ENCODE results near the gene SLC39A5. TPM values are rescaled to one million over a fixed set of nuclear protein-coding genes. Genes with fewer than 3 reads are reported as not detected.
"Not testable (repeated sequence)": the region's sequence is repeated elsewhere in the genome, so short reads cannot be mapped to it uniquely, and the experiment has no call there.

The SLC39A5 gene
- total RNA-seq, 1 donor from 2014 or later: 0.61 TPM

- Mint-ChIP-seq H3K4me3 (ENCODE audit: unreplicated experiment) (peak overlapping the region; percentile 33), H3K9me3 (ENCODE audit: unreplicated experiment) (peaks cover 2% of the 10 kb centered on the region), H3K36me3 (ENCODE audit: unreplicated experiment) (no peaks in the 10 kb centered on the region), H3K27ac (ENCODE audit: unreplicated experiment) (no peak overlapping the region), H3K27me3 (ENCODE audit: unreplicated experiment) (peaks cover 2% of the 10 kb centered on the region), H3K4me1 (ENCODE audit: low read depth, unreplicated experiment) (peaks cover 5% of the 10 kb centered on the region)
- TF ChIP-seq, protein P1, sequence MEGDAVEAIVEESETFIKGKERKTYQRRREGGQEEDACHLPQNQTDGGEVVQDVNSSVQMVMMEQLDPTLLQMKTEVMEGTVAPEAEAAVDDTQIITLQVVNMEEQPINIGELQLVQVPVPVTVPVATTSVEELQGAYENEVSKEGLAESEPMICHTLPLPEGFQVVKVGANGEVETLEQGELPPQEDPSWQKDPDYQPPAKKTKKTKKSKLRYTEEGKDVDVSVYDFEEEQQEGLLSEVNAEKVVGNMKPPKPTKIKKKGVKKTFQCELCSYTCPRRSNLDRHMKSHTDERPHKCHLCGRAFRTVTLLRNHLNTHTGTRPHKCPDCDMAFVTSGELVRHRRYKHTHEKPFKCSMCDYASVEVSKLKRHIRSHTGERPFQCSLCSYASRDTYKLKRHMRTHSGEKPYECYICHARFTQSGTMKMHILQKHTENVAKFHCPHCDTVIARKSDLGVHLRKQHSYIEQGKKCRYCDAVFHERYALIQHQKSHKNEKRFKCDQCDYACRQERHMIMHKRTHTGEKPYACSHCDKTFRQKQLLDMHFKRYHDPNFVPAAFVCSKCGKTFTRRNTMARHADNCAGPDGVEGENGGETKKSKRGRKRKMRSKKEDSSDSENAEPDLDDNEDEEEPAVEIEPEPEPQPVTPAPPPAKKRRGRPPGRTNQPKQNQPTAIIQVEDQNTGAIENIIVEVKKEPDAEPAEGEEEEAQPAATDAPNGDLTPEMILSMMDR (IDR thresholded peaks at IDR 0.05; ENCODE audit: partially characterized antibody, unreplicated experiment): no peak
- no peak for DNase-seq
Observed at GRCh38 chr12:56261503-56262232, 31.8 kb downstream of the SLC39A5 start.

DNA sequence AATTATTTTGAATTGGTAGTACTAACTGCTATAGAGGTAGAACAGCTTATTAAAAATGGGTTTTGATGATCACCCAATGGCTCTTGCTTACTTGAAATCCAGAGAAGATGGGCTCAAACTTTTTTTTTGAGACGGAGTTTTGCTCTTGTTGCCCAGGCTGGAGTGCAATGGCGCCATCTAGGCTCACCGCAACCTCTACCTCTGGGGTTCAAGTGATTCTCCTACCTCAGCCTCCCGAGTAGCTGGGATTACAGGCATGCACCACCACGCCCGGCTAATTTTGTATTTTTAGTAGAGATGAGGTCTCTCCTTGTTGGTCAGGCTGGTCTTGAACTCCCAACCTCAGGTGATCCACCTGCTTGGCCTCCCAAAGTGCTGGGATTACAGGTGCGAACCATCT, 33.1 kb downstream of the SLC39A5 start:
- not testable (repeated sequence) for H3K27me3 Mint-ChIP-seq (ENCODE audit: unreplicated experiment); H3K9me3 Mint-ChIP-seq (ENCODE audit: unreplicated experiment); H3K4me3 Mint-ChIP-seq (ENCODE audit: unreplicated experiment); H3K36me3 Mint-ChIP-seq (ENCODE audit: unreplicated experiment); H3K4me1 Mint-ChIP-seq (ENCODE audit: low read depth, unreplicated experiment); H3K27ac Mint-ChIP-seq (ENCODE audit: unreplicated experiment); DNase-seq

DNA sequence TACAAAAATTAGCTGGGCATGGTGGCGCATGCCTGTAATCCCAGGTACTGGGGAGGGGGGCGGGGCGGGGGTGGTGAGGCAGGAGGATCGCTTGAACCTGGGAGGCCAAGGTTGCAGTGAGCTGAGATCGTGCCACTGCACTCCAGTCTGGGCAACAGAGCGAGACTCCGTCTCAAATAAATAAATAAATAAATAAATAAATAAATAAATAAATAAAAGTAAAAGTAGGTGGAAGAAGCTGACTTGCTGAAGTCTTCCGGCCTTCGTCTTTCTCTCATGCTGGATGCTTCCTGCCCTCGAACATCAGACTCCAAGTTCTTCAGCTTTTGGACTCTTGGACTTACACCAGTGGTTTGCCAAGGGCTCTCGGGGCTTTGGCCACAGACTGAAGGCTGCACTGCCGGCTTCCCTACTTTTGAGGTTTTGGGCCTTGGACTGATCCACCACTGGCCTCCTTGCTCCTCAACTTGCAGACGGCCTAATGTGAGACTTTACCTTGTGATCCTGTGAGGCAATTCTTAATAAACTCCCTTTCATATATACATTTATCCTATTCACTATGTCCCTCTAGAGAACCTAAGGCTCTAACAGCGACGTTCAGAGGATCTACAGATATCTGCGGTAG, 36.3 kb downstream of the SLC39A5 start:
- not testable (repeated sequence) for H3K36me3 Mint-ChIP-seq (ENCODE audit: unreplicated experiment); H3K9me3 Mint-ChIP-seq (ENCODE audit: unreplicated experiment); H3K4me1 Mint-ChIP-seq (ENCODE audit: low read depth, unreplicated experiment); DNase-seq; H3K27me3 Mint-ChIP-seq (ENCODE audit: unreplicated experiment)
- H3K4me3 Mint-ChIP-seq (ENCODE audit: unreplicated experiment): peak overlapping the region; percentile 94
- H3K27ac Mint-ChIP-seq (ENCODE audit: unreplicated experiment): peak overlapping the region; percentile 74

DNA sequence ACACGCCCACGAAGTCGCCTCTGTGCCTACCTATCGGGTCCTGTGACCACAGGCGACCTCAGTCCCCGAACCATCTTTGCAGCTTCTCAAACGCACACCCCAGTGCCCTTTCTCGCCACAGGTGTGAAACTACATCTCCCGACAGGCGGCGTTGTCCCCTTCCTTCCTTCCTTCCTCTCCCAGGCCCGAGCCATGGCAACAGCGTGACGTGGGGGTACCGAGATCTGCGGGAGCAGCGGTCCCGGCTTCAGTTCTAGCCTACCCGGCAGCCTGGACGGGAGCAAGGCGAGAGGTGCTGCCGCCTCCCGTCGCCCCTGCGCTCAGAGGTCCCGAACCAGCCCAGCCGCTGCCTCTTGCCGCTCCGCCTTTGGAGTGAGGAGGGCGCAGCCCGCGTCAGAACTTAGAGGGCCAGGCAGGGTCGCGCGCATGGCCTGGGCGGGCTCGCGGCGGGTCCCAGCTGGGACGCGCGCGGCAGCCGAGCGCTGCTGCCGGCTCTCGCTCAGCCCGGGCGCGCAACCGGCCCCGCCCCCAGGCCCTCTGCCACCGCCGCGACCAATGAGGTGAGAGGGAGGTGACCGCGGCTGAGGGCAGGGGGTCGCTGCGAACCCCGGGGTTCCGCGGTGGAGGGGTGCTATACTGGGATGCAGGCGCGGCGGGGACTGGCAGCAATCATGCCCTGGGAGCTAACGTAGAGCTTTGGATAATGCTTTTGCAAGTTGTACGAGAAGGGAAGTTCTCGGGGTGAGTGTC, 37.0 kb downstream of the SLC39A5 start, which contains the start of gene COQ10A:
TSS of gene COQ10A (plus strand) at position 250 of the 750 bp plus-strand sequence. CDS start at position 427, 177 bp downstream.
- Mint-ChIP-seq H3K36me3 (ENCODE audit: unreplicated experiment) (no peaks in the 10 kb centered on the region), H3K4me1 (ENCODE audit: low read depth, unreplicated experiment) (peaks cover 5% of the 10 kb centered on the region), H3K9me3 (ENCODE audit: unreplicated experiment) (no peaks in the 10 kb centered on the region), H3K4me3 (ENCODE audit: unreplicated experiment) (peak within 1 kb of the TSS; percentile 94), H3K27ac (ENCODE audit: unreplicated experiment) (peak within 1 kb of the TSS; percentile 74), H3K27me3 (ENCODE audit: unreplicated experiment) (peaks cover 5% of the 10 kb centered on the region)
- DNase-seq: peak; percentile 93
- TF ChIP-seq, protein P1 (IDR thresholded peaks at IDR 0.05; ENCODE audit: partially characterized antibody, unreplicated experiment): peak; percentile 69

GRCh38 chr12:56267443-56268071, 37.7 kb downstream of the SLC39A5 start:
- peak overlapping the region; percentile 87 for H3K4me3 Mint-ChIP-seq (ENCODE audit: unreplicated experiment)
- DNase-seq: peak; percentile 47
- peaks cover 5% of the 10 kb centered on the region for H3K4me1 Mint-ChIP-seq (ENCODE audit: low read depth, unreplicated experiment)
- no peak overlapping the region for H3K27ac Mint-ChIP-seq (ENCODE audit: unreplicated experiment)
- TF ChIP-seq, protein P1 (IDR thresholded peaks at IDR 0.05; ENCODE audit: partially characterized antibody, unreplicated experiment): no peak
- H3K9me3 Mint-ChIP-seq (ENCODE audit: unreplicated experiment): no peaks in the 10 kb centered on the region
- no peaks in the 10 kb centered on the region for H3K36me3 Mint-ChIP-seq (ENCODE audit: unreplicated experiment)
- peaks cover 6% of the 10 kb centered on the region for H3K27me3 Mint-ChIP-seq (ENCODE audit: unreplicated experiment)
